OCI-LY3 (cell line): ENCODE results near the gene IRAG1.

Experiments used
- H2AFZ ChIP-seq: fragments of 200-600, 300-600 bp; shearing (Covaris generic); 2 replicates; pipeline ENCODE4 v1.6.0; 2014; ENCODE audit warnings: antibody characterized with exemption, low read depth, low read length
- H3K27ac ChIP-seq: fragments of 200-600, 300-600 bp; sonication (generic); 2 replicates; pipeline ENCODE4 v1.5.1; 2014; ENCODE audit warnings: mild to moderate bottlenecking, low read length, moderate library complexity, mixed read lengths
- H3K27me3 ChIP-seq: fragments of 200-600, 300-600 bp; sonication (generic); 2 replicates; pipeline ENCODE4 v1.6.1; 2014; ENCODE audit warnings: low read depth, low read length, mixed read lengths
- H3K36me3 ChIP-seq: fragments of 200-600, 300-600 bp; sonication (generic); replicated peaks from 2 replicates; pipeline ENCODE3; 2014; ENCODE audit warnings: low read depth, low read length, mixed read lengths
- H3K4me1 ChIP-seq: fragments of 300-600, 200-600 bp; sonication (generic); 2 replicates; pipeline ENCODE4 v1.6.1; 2014; ENCODE audit warnings: low read length, mixed read lengths
- H3K4me2 ChIP-seq: fragments of 200-600, 300-600 bp; sonication (generic); 2 replicates; pipeline ENCODE4 v1.6.1; 2014; ENCODE audit warnings: low read length, mixed read lengths
- H3K4me3 ChIP-seq: fragments of 300-600, 200-600 bp; sonication (generic); 2 replicates; pipeline ENCODE4 v1.5.1; 2014; ENCODE audit warnings: antibody characterized with exemption, mild to moderate bottlenecking, low read length, moderate library complexity
- H3K79me2 ChIP-seq: fragments of 300-600, 200-600 bp; shearing (Covaris generic); 2 replicates; pipeline ENCODE4 v1.6.1; 2014; ENCODE audit warnings: mild to moderate bottlenecking, low read length, mixed read lengths
- H3K9ac ChIP-seq: fragments of 300-600, 200-600 bp; shearing (Covaris generic); 2 replicates; pipeline ENCODE4 v1.6.0; 2014; ENCODE audit warnings: mild to moderate bottlenecking, low read length, moderate library complexity
- H3K9me3 ChIP-seq: fragments of 200-600, 300-600 bp; shearing (Covaris generic); 2 replicates; pipeline ENCODE4 v1.6.1; 2014; ENCODE audit warnings: low read length, mixed read lengths; ENCODE audit not compliant: insufficient read depth
- H4K20me1 ChIP-seq: fragments of 200-600, 300-600 bp; sonication (generic); 2 replicates; pipeline ENCODE4 v1.6.1; 2016; ENCODE audit warnings: low read length, mixed read lengths; ENCODE audit not compliant: insufficient read depth
- EZH2phosphoT487 ChIP-seq: fragments of 200-600 bp; shearing (Covaris generic); IDR thresholded peaks from 2 replicates; pipeline ENCODE4 v1.6.1; 2018; ENCODE audit warnings: antibody characterized with exemption, mixed run types, low read depth
- TF ChIP-seq, protein P1 (sequence below): fragments of 200-600, 300-600 bp; sonication (generic); IDR thresholded peaks from 2 replicates; pipeline ENCODE4 v1.5.1; 2014; ENCODE audit warnings: antibody characterized with exemption, low read length, low read depth

The IRAG1 gene

GRCh38 chr11:10654811-10655150 is 38.8 kb downstream of the IRAG1 start:
- peaks cover 16% of the 10 kb centered on the region for H3K4me1 ChIP-seq
- no peaks in the 10 kb centered on the region for H3K27me3 ChIP-seq
- no peak overlapping the region for H3K4me3 ChIP-seq
- H3K9me3 ChIP-seq = no peaks in the 10 kb centered on the region
- H3K36me3 ChIP-seq = no peaks in the 10 kb centered on the region
- no peak overlapping the region for H2AFZ ChIP-seq
- H3K79me2 ChIP-seq = no peaks in the 10 kb centered on the region
- no peak overlapping the region for H3K9ac ChIP-seq
- no peak overlapping the region for H3K4me2 ChIP-seq
- H3K27ac ChIP-seq = no peak overlapping the region
- TF ChIP-seq, protein P1, sequence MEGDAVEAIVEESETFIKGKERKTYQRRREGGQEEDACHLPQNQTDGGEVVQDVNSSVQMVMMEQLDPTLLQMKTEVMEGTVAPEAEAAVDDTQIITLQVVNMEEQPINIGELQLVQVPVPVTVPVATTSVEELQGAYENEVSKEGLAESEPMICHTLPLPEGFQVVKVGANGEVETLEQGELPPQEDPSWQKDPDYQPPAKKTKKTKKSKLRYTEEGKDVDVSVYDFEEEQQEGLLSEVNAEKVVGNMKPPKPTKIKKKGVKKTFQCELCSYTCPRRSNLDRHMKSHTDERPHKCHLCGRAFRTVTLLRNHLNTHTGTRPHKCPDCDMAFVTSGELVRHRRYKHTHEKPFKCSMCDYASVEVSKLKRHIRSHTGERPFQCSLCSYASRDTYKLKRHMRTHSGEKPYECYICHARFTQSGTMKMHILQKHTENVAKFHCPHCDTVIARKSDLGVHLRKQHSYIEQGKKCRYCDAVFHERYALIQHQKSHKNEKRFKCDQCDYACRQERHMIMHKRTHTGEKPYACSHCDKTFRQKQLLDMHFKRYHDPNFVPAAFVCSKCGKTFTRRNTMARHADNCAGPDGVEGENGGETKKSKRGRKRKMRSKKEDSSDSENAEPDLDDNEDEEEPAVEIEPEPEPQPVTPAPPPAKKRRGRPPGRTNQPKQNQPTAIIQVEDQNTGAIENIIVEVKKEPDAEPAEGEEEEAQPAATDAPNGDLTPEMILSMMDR = no peak
- no peak for TF ChIP-seq EZH2phosphoT487
- no peaks in the 10 kb centered on the region for H4K20me1 ChIP-seq

GRCh38 chr11:10653946-10654810 is 39.4 kb downstream of the IRAG1 start:
- no peak overlapping the region for H3K27ac ChIP-seq
- no peak overlapping the region for H3K4me3 ChIP-seq
- H3K4me2 ChIP-seq = no peak overlapping the region
- peak overlapping the region; percentile 90; the same call in 1 of the 2 replicates for H2AFZ ChIP-seq
- H3K36me3 ChIP-seq = no peaks in the 10 kb centered on the region
- TF ChIP-seq, protein P1 = peak; percentile 90
- TF ChIP-seq EZH2phosphoT487 = no peak
- H3K79me2 ChIP-seq = no peaks in the 10 kb centered on the region
- H3K27me3 ChIP-seq = no peaks in the 10 kb centered on the region
- peaks cover 13% of the 10 kb centered on the region for H3K4me1 ChIP-seq
- H3K9me3 ChIP-seq = no peaks in the 10 kb centered on the region
- no peak overlapping the region for H3K9ac ChIP-seq
- H4K20me1 ChIP-seq = no peaks in the 10 kb centered on the region

DNA sequence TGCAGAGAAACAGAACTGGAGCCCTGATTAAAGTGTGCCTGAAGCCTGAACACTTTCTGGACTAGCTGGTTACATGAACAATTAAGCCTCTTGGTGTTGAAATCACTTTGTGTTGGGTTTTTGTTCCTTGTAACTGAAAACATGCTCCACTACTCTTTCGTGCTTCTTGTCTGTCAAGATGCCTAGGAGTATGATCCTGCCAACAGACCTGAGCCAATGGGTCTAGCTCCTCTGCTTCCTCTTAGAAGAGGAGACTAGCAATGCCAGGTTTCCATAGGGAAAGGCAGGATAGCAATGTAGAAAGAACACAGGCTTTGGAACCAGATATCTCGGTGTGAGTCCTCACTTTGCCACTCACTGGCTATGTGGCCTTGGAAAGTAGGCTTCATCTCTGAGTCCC is 40.3 kb downstream of the IRAG1 start:
- peaks cover 10% of the 10 kb centered on the region for H3K4me1 ChIP-seq

GRCh38 chr11:10651656-10652361 is 41.7 kb downstream of the IRAG1 start:
- no peaks in the 10 kb centered on the region for H3K27me3 ChIP-seq
- no peaks in the 10 kb centered on the region; the same call in 1 of the 2 replicates for H3K4me1 ChIP-seq
- H3K27ac ChIP-seq = no peak overlapping the region
- TF ChIP-seq EZH2phosphoT487 = no peak
- TF ChIP-seq, protein P1 = no peak
- H4K20me1 ChIP-seq = no peaks in the 10 kb centered on the region
- no peak overlapping the region for H3K4me3 ChIP-seq
- H3K79me2 ChIP-seq = no peaks in the 10 kb centered on the region
- no peaks in the 10 kb centered on the region for H3K9me3 ChIP-seq
- H3K4me2 ChIP-seq = no peak overlapping the region
- no peak overlapping the region for H2AFZ ChIP-seq
- H3K9ac ChIP-seq = no peak overlapping the region
- H3K36me3 ChIP-seq = no peaks in the 10 kb centered on the region

More for the DNA sequence above, 40.3 kb downstream of the IRAG1 start:
- TF ChIP-seq, protein P1 = no peak
- TF ChIP-seq EZH2phosphoT487 = no peak
- Histone ChIP-seq H3K4me2 (no peak overlapping the region), H3K36me3 (no peaks in the 10 kb centered on the region), H3K4me3 (no peak overlapping the region), H3K9me3 (no peaks in the 10 kb centered on the region), H3K27ac (no peak overlapping the region), H3K79me2 (no peaks in the 10 kb centered on the region), H4K20me1 (no peaks in the 10 kb centered on the region), H3K27me3 (no peaks in the 10 kb centered on the region), H3K9ac (no peak overlapping the region), H2AFZ (no peak overlapping the region)
